Parathyroid adenoma (tissue), 2 donors: ENCODE results near the gene GALNT9.
"Not testable (repeated sequence)": the region's sequence is repeated elsewhere in the genome, so short reads cannot be mapped to it uniquely, and the experiment has no call there.

ENCODE experiments used
- H2AFZ ChIP-seq: fragments of 300-600 bp; sonication (generic); one replicate; pipeline ENCODE4 v1.7.0; 2017; ENCODE audit warnings: antibody characterized with exemption, mild to moderate bottlenecking
- H3K27ac ChIP-seq: fragments of 300-600 bp; sonication (generic); one replicate; pipeline ENCODE4 v1.7.0; 2017
- H3K27me3 ChIP-seq: fragments of 300-600 bp; sonication (generic); one replicate; pipeline ENCODE4 v1.7.0; 2017; ENCODE audit warnings: low read length; ENCODE audit not compliant: control insufficient read depth, insufficient read depth
- H3K36me3 ChIP-seq: fragments of 300-600 bp; sonication (generic); one replicate; pipeline ENCODE4 v1.7.0; 2017; ENCODE audit warnings: low read length; ENCODE audit not compliant: control insufficient read depth, insufficient read depth
- H3K4me1 ChIP-seq: fragments of 300-600 bp; sonication (generic); one replicate; pipeline ENCODE4 v1.7.0; 2017; ENCODE audit warnings: control low read depth
- H3K4me2 ChIP-seq: fragments of 300-600 bp; sonication (generic); one replicate; pipeline ENCODE4 v1.7.0; 2017; ENCODE audit warnings: low read length
- H3K4me3 ChIP-seq: fragments of 300-600 bp; sonication (generic); one replicate; pipeline ENCODE4 v1.7.0; 2017; ENCODE audit warnings: low read depth, low read length
- H3K79me2 ChIP-seq: fragments of 300-600 bp; sonication (generic); one replicate; pipeline ENCODE4 v1.7.0; 2017; ENCODE audit warnings: control low read depth
- H3K9ac ChIP-seq: fragments of 300-600 bp; sonication (generic); one replicate; pipeline ENCODE4 v1.7.0; 2017; ENCODE audit warnings: mild to moderate bottlenecking
- H3K9me3 ChIP-seq: fragments of 300-600 bp; sonication (generic); one replicate; pipeline ENCODE4 v1.7.0; 2017; ENCODE audit warnings: low read length; ENCODE audit not compliant: control insufficient read depth
- CTCF ChIP-seq: fragments of 300-600 bp; sonication (generic); IDR thresholded peaks from one replicate; pipeline ENCODE4 v1.7.0; 2017; ENCODE audit warnings: antibody characterized with exemption, mild to moderate bottlenecking
- donor health status: primary hyperparathyroidism.

The GALNT9 gene

DNA sequence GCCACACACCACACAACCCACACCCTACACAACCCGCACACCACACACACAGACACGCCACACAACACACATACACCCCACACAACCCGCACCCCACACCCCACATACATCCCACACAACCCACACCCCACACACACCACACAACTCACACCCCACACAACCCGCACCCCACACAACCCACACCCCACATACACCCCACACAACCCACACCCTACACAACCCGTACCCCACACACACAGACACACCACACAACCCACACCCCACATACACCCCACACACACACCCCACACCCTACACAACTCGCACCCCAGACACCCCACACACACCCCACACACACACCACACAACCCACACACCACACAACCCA, 106.6 kb downstream of the GALNT9 start:
- H2AFZ ChIP-seq: no peak overlapping the region
- H3K79me2 ChIP-seq: no peaks in the 10 kb centered on the region
- peak overlapping the region; percentile 44 for H3K4me2 ChIP-seq
- no peaks in the 10 kb centered on the region for H3K36me3 ChIP-seq
- no peak for TF ChIP-seq CTCF
- H3K9me3 ChIP-seq: no peaks in the 10 kb centered on the region
- peaks cover 12% of the 10 kb centered on the region for H3K4me1 ChIP-seq
- peaks cover 4% of the 10 kb centered on the region for H3K27me3 ChIP-seq
- no peak overlapping the region for H3K9ac ChIP-seq
- no peak overlapping the region for H3K27ac ChIP-seq
- H3K4me3 ChIP-seq: no peak overlapping the region

GRCh38 chr12:132222096-132222807, 107.1 kb downstream of the GALNT9 start:
- TF ChIP-seq CTCF: no peak
- Histone ChIP-seq H3K4me2 (peak overlapping the region; percentile 44), H3K9ac (no peak overlapping the region), H3K79me2 (no peaks in the 10 kb centered on the region), H3K36me3 (no peaks in the 10 kb centered on the region), H3K27me3 (peaks cover 4% of the 10 kb centered on the region), H3K4me1 (peaks cover 12% of the 10 kb centered on the region), H3K4me3 (no peak overlapping the region), H2AFZ (peak overlapping the region; percentile 25), H3K9me3 (no peaks in the 10 kb centered on the region), H3K27ac (no peak overlapping the region)

DNA sequence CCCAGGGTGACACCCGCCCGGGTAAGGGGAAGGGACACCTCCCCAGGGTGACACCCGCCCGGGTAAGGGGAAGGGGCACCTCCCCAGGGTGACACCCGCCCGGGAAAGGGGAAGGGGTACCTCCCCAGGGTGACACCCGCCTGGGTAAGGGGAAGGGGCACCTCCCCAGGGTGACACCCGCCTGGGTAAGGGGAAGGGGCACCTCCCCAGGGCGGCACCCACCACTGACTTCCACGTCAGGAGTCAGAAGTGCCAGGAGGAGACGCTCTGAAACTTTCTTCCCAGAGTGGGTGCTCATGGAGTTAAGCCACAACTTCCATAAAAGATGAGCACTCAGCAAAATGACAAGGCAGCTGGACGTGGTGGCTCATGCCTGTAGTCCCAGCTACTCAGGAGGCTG, 109.6 kb downstream of the GALNT9 start:
- not testable (repeated sequence) for H3K36me3 ChIP-seq, H3K4me3 ChIP-seq, H3K79me2 ChIP-seq, H3K27me3 ChIP-seq, H2AFZ ChIP-seq, H3K4me2 ChIP-seq, H3K9ac ChIP-seq, H3K9me3 ChIP-seq, H3K27ac ChIP-seq
- H3K4me1 ChIP-seq: peaks cover 12% of the 10 kb centered on the region

GRCh38 chr12:132219323-132219722, 110.1 kb downstream of the GALNT9 start:
- H3K27me3 ChIP-seq: no peaks in the 10 kb centered on the region
- TF ChIP-seq CTCF: no peak

DNA sequence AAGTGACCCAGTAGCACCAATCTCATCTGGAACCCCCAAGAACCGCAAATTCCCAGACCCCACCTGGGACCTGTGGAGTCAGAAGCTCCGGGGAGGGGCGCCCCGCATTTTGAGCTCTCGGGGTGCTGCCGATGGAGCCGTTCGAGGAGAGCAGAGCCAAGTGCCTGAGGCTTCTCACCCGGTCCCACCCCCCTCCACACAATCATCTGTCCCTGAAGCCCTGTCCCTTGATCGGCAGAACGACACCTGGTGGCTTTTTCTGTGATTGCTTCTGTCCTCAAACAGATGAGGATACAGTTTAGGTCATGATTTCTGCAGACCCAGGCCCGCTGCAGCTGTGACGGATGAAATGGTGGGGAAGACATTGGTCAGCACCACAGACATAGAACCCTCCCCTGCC, 110.5 kb downstream of the GALNT9 start:
- H3K27me3 ChIP-seq: no peaks in the 10 kb centered on the region
- H3K4me2 ChIP-seq: no peak overlapping the region
- H3K36me3 ChIP-seq: no peaks in the 10 kb centered on the region
- H3K27ac ChIP-seq: no peak overlapping the region
- peaks cover 12% of the 10 kb centered on the region for H3K4me1 ChIP-seq
- H3K9ac ChIP-seq: no peak overlapping the region
- peak; percentile 37 for TF ChIP-seq CTCF
- H3K4me3 ChIP-seq: no peak overlapping the region
- no peaks in the 10 kb centered on the region for H3K9me3 ChIP-seq
- H3K79me2 ChIP-seq: no peaks in the 10 kb centered on the region
- peak overlapping the region; percentile 33 for H2AFZ ChIP-seq

More at GRCh38 chr12:132219323-132219722, 110.1 kb downstream of the GALNT9 start:
- peaks cover 12% of the 10 kb centered on the region for H3K4me1 ChIP-seq
- no peak overlapping the region for H3K9ac ChIP-seq
- no peaks in the 10 kb centered on the region for H3K79me2 ChIP-seq
- no peak overlapping the region for H2AFZ ChIP-seq
- H3K9me3 ChIP-seq: no peaks in the 10 kb centered on the region
- no peak overlapping the region for H3K4me3 ChIP-seq
- H3K4me2 ChIP-seq: no peak overlapping the region
- H3K27ac ChIP-seq: no peak overlapping the region
- H3K36me3 ChIP-seq: no peaks in the 10 kb centered on the region
